Ovary (tissue), 9 donors: Measurements from ENCODE around the gene MACC1. TPM values are rescaled to one million over a fixed set of nuclear protein-coding genes. Genes with fewer than 3 reads are reported as not detected.

ENCODE experiments used
- DNase-seq, 5 donors: peaks; one replicate each; pipeline ENCODE4 v3.0.0-alpha.2; 2019 to 2020
- H3K27ac ChIP-seq, 2 donors: fragments of 200-600 bp; one replicate each; pipeline versions ENCODE4 v1.5.1 to v1.8.0; 2019 to 2022
- H3K27me3 ChIP-seq: fragments of 200-600 bp; one replicate; pipeline ENCODE4 v1.8.0; 2022
- H3K36me3 ChIP-seq: fragments of 200-600 bp; sonication (generic); one replicate; pipeline ENCODE4 v1.5.1; 2019
- H3K4me1 ChIP-seq: one replicate; pipeline ENCODE4 v1.8.1; 2013; ENCODE audit warnings: mild to moderate bottlenecking, moderate library complexity; ENCODE audit not compliant: insufficient read depth
- H3K4me3 ChIP-seq: fragments of 200-600 bp; sonication (generic); one replicate; pipeline ENCODE4 v1.5.1; 2017
- H3K9me3 ChIP-seq, 2 donors: fragments of 200-600 bp in 1 of 2; sonication (generic) in 1 of 2; one replicate each; pipeline versions ENCODE4 v1.5.1 to v1.8.1; 2013 to 2019; ENCODE audit warnings: mild to moderate bottlenecking in 1 of 2, moderate library complexity in 1 of 2
- EP300 ChIP-seq: sonication (generic); formaldehyde crosslinking; IDR thresholded peaks from one replicate; pipeline ENCODE4 v1.6.1; 2017; ENCODE audit warnings: antibody characterized with exemption
- POLR2A ChIP-seq: fragments of 450-650 bp; IDR thresholded peaks from one replicate; pipeline ENCODE4 v1.6.1; 2017; ENCODE audit warnings: antibody characterized with exemption, mild to moderate bottlenecking, moderate library complexity
- WGBS, 3 donors: extraction: QIAGEN DNeasy Blood & Tissue Kit in 1 of 3; methylation state at CpG; one replicate each; pipeline versions ENCODE4 v1.1.5 to v1.1.7; 2013 to 2017; 5-methylcytosine and 5-hydroxymethylcytosine counted together
- intact Hi-C, 4 donors: fragments of 100-400 bp; cut with DNase I; formaldehyde crosslinking; loops; one replicate each; pipeline versions ENCODE4 v1.11.0 to v1.15.1; 2022 to 2023
- polyA plus RNA-seq, 2 donors: library from polyadenylated mRNA; stranded (reverse); fragments of 200-250 nt in 1 of 2; fragments of 350-450 nt in 1 of 2; fragmentation: Illumina TruSeq in 1 of 2; extraction: RNeasy Lipid Tissue Mini Kit (QIAGEN cat#74804) in 1 of 2; gene quantifications; one replicate each; pipeline ENCODE4 v1.2.3, GENCODE V29; 2013 to 2014
- total RNA-seq, 7 donors: library from RNA; depleted of rRNA in 2 of 7; stranded (reverse); fragments of >200 nt in 2 of 7; fragmentation: NEBNext Ultra II Directional in 3 of 7; extraction: Animal tissue kit (Norgen Biotek cat#: 25700) in 3 of 7; gene quantifications; one replicate each; pipeline versions ENCODE4 v1.1.0 to v1.2.4, GENCODE V29; 2016 to 2023
- TF ChIP-seq, protein P1 (sequence below), 3 donors: fragments of 450-650 bp in 2 of 3; fragments of 200-600 bp in 1 of 3; IDR thresholded peaks; one replicate each; pipeline versions ENCODE4 v1.5.1 to v1.8.0; 2016 to 2022; ENCODE audit warnings: antibody characterized with exemption in 3 of 3, mild to moderate bottlenecking in 1 of 3
- donor health status: DM: no; HTN: no; CAD: no; lungs with moderate emphysema.
- donor health status: DM: no; HTN: no; CAD: no.
- donor health status: Bipolar disorder and iron deficiency.
- donor health status: DM: yes; HTN: yes; CAD: no.
- donor health status: DM: no; HTN: no; CAD: no.
- donor health status: DM: yes; HTN: yes; CAD: no.

MACC1 gene
- total and polyA plus RNA-seq, 9 donors: 0.05 to 3.5 (median 0.33) TPM; not detected in 2

- Histone ChIP-seq H3K27me3 (no peaks in the 10 kb centered on the region), H3K4me1 (no peaks in the 10 kb centered on the region), H3K36me3 (no peaks in the 10 kb centered on the region), H3K27ac (no peak overlapping the region), H3K4me3 (no peak overlapping the region), H3K9me3 (no peaks in the 10 kb centered on the region)
- intact Hi-C loops: no loop called here
- TF ChIP-seq EP300 (no peak), POLR2A (no peak)
- TF ChIP-seq, protein P1, sequence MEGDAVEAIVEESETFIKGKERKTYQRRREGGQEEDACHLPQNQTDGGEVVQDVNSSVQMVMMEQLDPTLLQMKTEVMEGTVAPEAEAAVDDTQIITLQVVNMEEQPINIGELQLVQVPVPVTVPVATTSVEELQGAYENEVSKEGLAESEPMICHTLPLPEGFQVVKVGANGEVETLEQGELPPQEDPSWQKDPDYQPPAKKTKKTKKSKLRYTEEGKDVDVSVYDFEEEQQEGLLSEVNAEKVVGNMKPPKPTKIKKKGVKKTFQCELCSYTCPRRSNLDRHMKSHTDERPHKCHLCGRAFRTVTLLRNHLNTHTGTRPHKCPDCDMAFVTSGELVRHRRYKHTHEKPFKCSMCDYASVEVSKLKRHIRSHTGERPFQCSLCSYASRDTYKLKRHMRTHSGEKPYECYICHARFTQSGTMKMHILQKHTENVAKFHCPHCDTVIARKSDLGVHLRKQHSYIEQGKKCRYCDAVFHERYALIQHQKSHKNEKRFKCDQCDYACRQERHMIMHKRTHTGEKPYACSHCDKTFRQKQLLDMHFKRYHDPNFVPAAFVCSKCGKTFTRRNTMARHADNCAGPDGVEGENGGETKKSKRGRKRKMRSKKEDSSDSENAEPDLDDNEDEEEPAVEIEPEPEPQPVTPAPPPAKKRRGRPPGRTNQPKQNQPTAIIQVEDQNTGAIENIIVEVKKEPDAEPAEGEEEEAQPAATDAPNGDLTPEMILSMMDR (IDR thresholded peaks at IDR 0.05): no peak
- DNase-seq: no peak
These were observed 104.5 kb downstream of the MACC1 start for GRCh38 chr7:20112696-20113095.

DNA sequence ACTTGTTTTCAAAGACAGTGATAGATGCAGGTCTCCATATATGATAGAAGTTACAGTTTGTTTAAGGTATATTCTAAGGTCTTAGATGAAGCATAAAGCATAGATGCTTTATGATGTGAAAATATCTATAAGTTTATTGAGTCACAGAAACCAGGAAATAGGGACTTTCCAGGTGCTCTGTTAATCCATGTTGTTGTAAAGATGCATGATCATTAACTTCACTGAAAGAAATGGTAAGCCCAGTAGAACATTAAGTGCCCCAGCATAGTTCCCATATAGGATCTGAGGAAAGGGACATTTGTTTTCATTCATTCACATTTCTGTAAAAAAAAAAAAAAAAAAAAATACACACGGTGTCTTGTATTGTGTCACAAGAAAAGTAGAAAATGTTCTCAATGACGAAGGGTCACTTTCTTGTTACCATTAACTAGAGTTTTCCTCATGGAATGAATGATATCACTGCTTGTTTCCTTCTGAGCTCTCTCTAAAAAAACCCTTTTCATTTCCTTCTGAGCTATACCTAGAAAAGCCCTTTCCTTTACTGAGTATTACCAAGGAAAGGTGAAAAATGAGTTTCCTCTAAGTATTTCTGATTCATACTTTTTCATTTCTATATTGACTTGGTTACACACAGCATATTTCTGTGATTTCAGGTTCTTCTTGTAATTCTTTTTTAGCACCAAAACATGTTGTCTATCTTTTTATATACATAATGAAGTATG lies 105.2 kb downstream of the MACC1 start:
- WGBS, 3 donors: 92 to 97% (median 94%) methylated on average over 2 of the region's 2 CpGs
- Histone ChIP-seq H3K27me3 (no peaks in the 10 kb centered on the region), H3K4me1 (no peaks in the 10 kb centered on the region), H3K4me3 (no peak overlapping the region), H3K27ac (no peak overlapping the region), H3K9me3 (no peaks in the 10 kb centered on the region), H3K36me3 (no peaks in the 10 kb centered on the region)
- TF ChIP-seq, protein P1 (IDR thresholded peaks at IDR 0.05): no peak
- TF ChIP-seq EP300: no peak
- TF ChIP-seq POLR2A: no peak
- DNase-seq: no peak
- intact Hi-C loops: no loop called here

GRCh38 chr7:20107582-20107981 lies 109.6 kb downstream of the MACC1 start:
- intact Hi-C loops: no loop called here
- H3K4me3 ChIP-seq: no peak overlapping the region
- DNase-seq: no peak
- no peaks in the 10 kb centered on the region for H3K36me3 ChIP-seq
- H3K27me3 ChIP-seq: no peaks in the 10 kb centered on the region
- no peaks in the 10 kb centered on the region for H3K4me1 ChIP-seq
- WGBS, 3 donors: 25 to 39% (median 38%) methylated on average over 3 of the region's 3 CpGs
- no peaks in the 10 kb centered on the region for H3K9me3 ChIP-seq
- no peak overlapping the region for H3K27ac ChIP-seq
- TF ChIP-seq, protein P1 (IDR thresholded peaks at IDR 0.05): no peak
- TF ChIP-seq EP300: no peak
- TF ChIP-seq POLR2A: no peak

DNA sequence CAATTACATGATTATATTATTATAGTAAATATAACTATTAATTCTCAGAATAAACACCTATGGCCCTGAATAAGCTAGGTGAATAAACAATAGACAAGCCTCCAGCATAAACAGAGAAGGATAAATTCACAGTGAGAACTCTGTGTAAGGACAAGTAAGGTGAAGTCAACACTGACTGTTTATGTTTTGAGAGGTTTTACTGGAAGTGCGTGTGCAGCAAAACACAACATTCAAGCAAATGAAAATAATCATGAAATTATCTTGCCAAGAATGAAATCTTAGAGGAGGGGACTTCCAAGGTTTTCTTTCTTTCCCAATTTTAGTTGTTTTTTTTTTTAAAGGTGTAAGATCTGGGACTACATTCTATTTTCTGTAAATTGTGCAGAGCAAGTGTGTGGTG lies 112.5 kb downstream of the MACC1 start:
- Histone ChIP-seq H3K27me3 (no peaks in the 10 kb centered on the region), H3K9me3 (no peaks in the 10 kb centered on the region), H3K27ac (no peak overlapping the region), H3K36me3 (no peaks in the 10 kb centered on the region), H3K4me3 (no peak overlapping the region), H3K4me1 (no peaks in the 10 kb centered on the region)
- TF ChIP-seq EP300: no peak
- no peak for TF ChIP-seq POLR2A
- TF ChIP-seq, protein P1 (IDR thresholded peaks at IDR 0.05): no peak
- WGBS, 3 donors: 11 to 38% (median 38%) methylated on average over 1 of the region's 1 CpG
- intact Hi-C loops: no loop called here
- DNase-seq: no peak
